Fibroblast of skin of scalp (primary cell): ENCODE measurements around the gene ZNF792.
"Not testable (repeated sequence)": the region's sequence is repeated elsewhere in the genome, so short reads cannot be mapped to it uniquely, and the experiment has no call there.

ENCODE experiments used
- DNase-seq: peaks from one replicate; pipeline ENCODE4 v3.0.0-alpha.2; 2013

Gene ZNF792

DNA sequence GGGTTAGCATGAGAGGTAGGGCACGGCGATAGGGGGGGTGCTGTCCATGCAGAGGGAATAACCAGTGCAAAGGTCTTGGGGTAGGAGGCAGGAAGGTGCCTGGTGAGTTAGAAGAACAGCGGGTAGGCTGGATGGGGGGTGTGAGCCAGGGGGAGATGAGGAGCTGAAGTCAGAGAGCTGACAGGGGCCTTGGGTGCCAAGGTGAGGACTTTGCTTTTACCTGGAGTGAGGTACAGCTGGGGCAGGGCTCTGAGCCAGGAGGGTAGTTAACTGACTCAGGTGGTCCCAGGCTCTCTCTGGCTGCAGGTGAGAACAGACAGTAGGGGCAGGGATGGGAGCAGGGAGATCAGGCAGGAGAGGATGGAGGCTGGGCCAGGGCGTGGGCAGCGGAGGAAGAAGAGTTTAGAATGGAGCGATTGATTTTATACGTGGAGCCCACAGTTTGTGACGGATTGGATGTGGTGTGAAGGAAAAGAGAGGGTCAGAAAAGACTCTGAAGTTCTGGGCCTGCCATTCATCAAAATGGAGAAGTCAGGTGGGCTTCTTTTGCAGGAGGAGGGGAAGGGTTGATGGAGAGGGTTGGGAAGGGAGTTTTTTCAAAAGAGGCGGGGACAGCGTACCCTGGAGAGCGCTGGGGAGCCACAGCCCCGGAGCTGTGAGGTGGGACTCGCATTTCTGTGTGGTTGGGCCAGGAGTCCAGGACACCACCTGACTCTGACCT is 34.9 kb upstream of the ZNF792 start:
- no peak for DNase-seq

DNA sequence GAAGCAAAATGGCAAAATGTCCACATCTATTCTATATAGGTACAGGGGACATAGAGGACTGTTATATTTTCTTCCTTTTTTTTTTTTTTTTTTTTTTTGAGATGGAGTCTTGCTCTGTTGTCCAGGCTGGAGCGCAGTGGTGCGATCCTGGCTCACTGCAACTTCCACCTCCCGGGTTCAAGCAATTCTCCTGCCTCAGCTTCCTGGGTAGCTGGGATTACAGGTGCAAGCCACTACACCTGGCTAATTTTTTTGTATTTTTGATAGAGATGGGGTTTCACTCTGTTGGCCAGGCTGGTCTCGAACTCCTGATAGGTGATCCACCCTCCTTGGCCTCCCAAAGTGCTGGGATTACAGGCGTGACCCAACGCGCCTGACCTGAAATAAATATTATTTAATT is 34.2 kb upstream of the ZNF792 start:
- not testable (repeated sequence) for DNase-seq

DNA sequence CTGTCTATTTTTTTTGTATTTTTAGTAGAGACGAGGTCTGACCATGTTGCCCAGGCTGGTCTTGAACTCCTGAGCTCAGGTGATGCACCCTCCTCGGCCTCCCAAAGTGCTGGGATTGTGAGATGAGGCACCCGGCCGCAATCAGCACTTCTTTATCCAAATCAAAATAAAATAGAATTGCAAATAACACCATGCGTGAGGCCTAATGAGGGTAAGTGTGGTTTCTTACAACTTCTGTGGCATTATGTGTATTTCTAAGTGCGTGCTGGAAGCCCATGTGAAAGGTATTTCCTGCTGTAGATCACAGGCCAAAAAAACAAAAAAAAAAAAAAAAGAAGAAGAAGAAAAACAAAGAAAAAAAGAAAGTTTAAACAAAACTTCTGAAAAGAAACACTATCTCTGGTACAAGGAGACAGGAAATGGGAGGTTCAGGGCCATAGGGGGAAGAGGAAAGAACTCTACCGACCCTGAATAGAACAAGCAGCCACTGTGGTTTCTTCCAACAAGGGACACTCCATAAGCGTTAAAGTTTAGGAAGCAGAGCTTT is 33.1 kb upstream of the ZNF792 start:
- no peak for DNase-seq

DNA sequence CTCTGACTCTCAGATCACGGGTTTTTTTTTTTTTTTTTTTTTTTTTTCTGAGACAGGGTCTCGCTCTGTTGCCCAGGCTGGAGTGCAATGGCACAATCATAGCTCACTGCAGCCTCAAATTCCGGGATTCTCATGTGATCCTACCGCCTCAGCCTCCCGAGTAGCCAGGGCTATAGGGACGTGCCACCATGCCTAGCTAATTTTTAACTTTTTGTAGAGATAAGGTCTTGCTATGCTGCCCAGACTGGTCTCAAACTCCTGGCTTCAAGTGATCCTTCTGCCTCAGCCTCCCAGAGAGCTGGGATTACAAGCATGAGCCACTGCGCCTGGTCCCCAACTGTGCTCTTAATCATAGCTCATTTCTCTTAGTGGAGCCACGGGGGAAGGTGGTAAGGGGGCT is 31.5 kb upstream of the ZNF792 start:
- DNase-seq: no peak

DNA sequence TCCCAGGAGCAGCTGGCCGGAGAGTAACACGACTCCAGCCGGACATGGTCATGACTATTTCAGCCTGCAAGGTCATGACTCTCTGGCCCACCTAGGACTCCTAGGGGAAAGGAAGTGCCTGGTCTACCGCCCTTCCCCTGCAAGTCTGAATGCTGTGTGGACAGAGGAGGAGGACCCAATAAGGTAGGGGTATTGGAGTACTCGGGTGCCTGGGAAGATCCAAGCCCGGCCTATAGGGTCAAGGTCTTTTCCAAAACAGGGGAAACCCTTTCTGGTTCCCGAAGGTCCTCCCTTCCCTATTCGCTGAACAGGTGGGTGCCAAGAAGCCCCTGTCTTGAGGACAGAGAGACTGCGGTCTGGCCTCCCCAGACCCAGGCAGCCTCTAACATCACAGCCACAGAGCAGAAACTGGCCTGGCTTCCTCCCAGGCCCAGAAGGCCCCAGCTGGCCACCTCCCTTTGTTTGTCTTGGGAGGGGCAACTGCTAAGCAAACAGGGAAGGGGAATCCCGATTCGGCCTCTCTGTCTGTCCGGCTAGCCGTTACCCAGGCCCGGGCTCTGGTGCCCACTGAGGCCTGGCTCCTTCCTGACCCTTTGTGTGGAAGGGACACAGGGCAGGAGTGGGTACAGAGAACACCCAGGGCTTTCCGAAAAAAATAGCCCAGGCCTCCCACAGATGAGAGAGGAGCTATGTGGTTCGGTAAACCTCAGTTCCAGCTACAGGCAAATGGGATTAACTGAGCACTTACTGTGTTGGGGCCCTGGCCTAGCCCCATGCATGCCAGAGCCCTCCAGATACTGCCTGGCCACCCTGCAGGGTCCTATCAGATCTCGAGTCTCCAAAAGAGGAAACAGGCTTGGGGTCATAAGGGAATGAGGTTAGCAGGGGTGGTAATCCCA is 30.9 kb upstream of the ZNF792 start:
- DNase-seq: no peak

DNA sequence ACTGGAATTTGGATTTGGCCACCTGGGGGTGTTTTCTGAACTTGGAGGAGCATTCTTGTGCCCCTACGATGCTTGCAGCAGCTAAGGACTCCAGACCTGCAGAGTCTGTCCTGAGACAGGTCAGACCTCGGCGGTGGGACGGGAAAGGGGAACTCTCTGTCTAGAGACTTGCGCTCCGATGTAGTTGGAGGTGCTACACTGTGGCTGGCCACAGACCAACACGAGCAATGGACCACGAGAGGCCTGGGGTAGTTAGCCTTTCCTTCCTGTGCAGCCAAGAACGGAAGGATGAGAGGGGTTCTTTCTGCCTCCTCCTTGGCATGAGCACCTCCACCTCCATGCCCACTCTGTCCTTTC is 30.2 kb upstream of the ZNF792 start:
- no peak for DNase-seq

DNA sequence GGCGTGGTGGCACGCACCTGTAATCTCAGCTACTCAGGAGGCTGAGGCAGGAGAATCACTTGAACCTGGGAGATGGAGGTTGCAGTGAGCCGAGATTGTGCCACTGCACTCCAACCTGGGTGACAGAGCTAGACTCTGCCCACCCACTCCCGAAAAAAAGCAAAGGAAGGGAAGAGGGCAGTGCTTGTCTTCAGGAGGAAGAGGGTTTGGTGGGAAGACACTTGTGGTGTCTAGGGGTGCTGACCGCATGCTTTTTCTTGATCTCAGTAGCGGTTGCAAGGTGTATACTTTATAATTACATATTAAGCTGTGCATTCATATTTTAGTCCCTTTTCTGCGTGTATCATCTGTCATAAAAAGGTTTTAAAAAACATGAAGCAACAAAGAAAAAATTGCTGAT is 28.6 kb upstream of the ZNF792 start:
- DNase-seq: not testable (repeated sequence)

DNA sequence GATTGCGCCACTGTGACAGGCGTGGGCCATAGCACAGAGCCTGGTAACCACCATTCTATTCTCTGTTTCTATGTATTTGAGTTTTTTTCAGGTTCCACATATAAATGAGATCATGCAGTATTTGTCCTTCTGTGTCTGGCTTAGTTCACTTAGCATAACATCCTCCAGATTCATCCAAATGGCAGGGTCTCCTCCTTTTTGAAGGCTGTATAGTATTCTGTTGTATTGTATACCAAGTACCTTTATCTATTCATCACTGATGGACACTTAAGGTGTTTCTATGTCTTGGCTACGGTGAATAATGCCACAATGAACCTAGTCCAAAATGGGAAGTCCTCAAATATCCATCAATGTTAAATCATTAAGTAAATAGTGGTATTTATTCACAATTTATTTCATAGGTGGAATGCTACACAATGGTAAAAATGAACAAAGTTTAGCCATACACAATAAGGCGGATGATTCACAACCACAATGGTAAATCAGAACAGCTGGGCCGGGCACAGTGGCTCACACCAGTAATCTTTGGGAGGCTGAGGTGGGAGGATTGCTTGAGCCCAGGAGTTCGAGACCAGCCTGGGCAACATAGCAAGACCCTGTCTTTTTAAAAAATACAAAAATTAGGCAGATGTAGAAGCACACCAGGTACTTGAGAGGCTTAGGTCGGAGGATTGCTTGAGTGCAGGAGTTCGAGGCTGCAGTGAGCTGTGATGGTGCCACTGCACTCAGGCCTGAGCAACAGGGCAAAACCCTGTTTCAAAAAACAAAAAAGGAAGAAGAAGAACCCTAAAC is 27.7 kb upstream of the ZNF792 start:
- DNase-seq: no peak

DNA sequence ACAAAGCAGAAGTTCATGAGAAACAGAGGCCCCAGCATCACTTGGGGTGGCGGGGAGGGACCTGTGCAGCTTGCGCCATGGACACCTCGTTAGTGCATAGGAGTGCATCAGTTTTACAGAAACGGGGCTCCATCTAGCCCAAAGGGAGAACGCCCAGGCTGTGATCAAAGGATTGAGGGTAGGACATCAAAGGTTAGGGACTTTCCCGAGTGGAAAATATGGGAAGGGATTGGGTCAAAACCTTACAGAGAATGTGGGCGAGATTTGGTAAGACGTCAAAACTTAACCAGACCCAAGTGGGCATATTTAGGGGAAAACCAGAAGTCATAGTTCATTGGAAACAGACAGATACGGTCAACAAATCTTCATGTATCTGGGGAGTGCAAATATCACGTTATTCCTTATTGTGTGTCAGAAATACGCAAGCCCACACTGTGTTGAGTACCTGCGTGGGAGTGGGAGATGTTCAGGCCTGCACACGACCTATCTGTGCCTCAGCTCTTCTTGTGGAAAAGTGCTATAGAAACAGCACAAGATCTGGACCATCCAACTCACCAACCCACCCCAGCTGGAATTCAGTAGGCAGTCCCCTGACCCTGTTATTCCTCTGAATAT is 26.7 kb upstream of the ZNF792 start:
- no peak for DNase-seq

DNA sequence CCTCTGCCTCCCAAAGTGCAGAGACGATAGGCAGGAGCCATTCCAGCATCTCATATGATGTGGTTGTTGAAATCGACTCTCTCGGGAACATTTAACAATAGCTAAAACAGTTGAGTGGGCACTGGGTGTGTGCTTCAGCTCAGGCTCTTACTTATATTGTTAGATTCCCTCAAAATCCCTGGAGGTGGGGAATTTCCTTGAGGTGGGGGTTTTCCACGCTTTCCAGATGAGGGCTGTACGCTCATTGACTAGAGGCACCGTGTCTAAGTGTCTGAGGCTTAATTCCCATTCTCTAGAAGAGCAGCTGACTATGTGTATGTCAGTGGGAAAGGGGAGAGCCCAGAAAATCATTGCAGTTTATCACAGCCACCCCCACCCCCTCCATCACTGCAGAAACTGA is 25.3 kb upstream of the ZNF792 start:
- no peak for DNase-seq

DNA sequence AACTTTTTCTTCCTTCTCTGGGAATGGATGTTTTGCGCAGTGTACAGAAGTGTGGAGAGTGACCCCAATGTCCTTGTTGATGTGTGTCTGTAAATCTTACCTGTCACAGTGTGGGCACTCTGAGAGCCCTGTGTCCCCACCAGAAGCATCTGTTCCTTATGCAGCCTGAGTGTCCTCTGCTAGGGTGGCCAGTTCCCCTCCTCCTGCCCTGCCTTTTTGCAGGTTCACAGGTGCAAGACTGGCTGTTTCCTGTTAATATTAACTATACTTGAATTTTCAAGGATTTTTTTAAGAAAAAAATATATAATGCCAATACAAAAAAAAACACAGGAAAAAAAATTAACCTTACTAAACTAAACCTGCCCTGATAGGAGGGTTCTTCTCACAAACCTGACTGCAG is 24.1 kb upstream of the ZNF792 start:
- DNase-seq: no peak

DNA sequence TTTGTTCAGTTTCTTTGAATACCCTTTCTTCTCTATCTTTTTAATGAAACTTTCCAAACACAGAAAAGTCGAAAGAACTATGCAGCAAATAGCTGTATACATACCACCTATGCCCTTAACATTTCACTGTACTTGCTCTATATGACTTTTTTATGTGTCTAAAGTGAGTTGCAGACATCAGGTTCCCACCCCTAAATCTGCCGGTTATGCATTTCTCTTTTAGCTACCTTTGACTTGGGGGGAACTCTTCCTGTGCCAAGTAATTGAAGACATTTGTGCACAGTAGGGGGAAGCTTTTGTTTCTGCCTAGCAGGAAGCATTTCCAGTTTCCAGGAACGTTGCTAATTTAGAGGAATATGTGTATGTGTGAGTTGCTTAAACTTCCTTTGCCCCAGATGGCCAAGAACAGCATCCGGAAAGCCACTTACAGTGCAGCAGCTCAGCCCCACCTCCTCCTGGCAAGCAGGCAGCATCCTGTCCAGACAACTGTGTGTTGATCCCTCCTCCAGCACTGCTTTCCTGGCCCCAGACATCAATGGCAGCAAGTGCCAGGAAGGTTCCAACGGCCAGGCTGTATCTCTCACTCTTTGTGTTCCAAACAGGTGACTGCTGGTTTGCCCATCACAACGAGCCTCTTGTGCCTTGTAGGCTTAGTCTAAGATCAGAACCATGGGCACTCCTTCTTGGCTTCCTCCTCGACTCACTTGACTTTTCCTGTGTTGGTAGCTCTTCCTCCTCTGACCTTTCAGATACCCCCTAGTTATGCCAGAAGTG is 21.4 kb upstream of the ZNF792 start:
- DNase-seq: peak; percentile 12

DNA sequence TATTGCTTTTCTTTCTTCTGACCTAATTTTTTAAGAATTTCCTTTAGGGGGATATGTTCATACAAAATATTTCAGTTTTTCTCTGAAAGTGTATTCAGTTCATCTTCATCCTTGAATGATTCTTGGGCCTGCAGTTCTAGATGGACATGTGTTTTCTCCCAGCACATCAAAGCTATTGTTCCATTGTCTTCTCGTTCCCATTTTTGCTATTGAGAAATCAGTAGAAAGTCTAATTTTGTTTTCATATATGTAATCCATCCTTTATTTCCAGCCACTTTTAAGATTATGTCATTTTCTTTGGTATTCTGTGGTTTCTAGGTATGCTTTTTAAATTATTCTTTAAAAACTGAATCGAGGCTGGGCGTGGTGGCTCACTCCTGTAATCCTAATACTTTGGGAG is 20.3 kb upstream of the ZNF792 start:
- DNase-seq: no peak

DNA sequence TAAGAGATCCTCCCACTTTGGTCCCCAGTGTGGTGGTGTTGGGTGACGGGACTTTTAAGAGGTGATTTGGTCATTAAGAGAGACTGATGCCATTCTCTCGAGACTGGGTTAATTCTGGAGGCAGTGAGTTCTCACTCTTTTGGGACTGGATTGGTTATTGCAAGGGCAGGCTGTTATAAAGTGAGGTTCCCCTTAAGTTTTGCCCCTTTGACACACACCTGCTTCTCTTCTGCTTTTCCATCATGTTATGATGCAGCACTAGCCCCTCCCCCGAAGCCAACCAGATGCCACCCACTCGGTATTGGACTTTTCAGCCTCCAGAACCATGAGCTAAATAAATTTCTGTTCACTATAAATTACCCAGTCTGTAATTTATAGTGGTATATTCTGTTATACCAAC is 19.8 kb upstream of the ZNF792 start:
- DNase-seq: no peak

DNA sequence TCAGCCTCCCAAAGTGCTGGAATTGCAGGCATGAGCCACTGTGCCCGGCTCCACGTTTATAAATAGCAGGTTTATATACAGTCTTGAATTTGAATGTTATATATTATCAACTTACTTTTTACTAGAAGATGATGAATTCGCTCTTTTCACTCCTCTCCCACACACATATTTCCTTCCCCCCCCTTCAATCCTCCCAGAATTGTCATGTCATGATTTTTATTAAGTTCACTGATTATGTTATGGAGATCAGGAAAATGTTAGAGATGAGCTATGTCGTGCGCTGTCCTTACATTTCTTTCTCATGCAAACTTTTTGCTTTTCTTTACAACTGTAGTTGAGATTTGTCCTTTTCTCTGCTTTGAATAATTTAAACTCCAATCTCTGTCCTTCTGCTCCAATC is 18.2 kb upstream of the ZNF792 start:
- no peak for DNase-seq

DNA sequence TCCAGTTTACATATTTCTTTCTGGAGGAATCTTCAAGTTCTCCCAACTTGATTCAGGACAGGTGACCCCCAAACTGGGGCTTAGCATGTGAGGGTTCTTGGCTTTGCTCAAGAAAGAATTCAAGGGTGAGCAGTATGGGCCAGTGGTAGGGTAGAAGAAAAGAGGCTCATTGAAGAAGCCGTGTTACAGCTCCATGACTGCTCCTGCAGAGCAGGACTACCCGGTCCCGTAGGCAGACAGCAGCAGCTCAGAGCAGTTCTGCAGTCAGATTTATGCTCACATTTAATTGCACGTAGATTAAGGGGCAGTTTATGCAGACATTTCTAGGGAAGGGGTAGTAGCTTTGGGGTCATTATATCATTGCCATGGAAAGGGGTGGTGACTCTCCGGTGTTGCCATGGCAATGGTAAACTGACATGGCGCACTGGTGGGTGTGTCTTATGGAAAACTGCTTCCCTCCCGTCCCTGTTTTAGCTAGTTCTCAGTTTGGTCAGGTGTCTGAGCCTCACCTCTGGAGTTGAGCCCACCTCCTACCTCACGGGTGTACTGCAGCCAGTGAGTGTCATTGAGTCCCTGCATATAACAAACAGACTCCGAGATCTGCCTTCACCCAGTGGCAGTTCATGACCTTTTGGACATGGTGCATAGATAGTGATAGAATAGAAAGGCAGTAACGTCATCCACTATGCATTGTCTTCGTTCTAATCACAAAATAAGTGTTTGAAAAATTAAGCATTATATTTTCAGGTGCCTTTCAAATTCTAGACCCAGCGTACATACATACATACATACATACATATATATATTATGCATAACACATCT is 16.0 kb upstream of the ZNF792 start:
- no peak for DNase-seq

DNA sequence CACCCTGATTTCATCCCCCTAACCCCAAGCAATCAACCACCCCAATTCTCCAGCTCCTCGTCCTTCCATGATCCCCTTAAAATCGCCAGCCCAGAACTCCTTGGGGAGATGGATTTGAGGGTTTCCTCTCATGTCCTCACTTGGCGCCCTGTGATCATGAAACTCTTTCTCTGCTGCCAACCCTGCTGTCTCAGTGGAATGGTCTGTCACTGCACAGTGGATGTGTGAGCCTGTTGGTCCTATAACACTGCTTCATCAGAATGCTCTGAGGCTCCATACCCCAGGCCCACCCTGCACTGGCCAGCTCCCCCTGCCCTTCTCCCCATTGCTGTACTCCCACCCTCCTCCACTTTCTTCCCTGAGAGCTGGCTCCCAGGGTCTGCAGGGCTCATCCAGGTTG is 12.6 kb upstream of the ZNF792 start:
- DNase-seq: no peak

DNA sequence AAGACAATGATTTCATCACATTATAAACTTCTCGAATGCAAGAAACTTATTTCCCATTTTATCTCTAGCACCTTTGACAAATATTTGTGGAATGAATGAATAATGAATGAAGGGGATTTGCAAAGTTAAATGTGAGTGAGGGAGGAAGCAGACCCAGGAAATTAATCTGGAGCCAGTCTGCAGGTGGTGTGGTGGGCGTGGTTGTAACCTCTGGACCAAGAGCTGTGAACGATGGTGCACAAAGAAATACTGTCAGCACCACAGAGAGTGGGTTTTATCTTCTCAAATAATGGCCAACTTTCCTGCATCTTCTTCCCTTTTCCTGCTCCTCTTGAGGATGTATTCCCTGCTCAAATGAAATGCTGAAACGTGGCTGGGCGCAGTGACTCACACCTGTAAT is 11.0 kb upstream of the ZNF792 start:
- no peak for DNase-seq

DNA sequence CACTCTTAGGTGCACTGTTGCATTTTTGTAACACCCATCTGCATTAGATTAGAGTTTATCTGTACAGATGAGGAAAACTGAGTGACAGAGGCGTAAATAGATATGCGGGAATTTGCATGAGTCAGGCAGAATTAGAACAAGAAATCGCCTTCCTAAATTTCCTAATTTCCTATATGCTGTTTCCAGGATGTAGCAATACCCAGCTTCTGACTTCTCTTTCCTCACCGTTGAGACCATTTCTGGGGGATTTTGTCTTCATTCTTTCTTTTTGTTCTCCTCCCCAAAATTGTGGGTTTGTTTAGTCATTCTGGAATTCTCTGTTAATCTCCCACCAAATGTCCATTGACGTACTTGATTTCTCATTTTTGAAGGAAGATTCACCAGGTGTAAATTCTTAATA is 10.6 kb upstream of the ZNF792 start:
- no peak for DNase-seq

DNA sequence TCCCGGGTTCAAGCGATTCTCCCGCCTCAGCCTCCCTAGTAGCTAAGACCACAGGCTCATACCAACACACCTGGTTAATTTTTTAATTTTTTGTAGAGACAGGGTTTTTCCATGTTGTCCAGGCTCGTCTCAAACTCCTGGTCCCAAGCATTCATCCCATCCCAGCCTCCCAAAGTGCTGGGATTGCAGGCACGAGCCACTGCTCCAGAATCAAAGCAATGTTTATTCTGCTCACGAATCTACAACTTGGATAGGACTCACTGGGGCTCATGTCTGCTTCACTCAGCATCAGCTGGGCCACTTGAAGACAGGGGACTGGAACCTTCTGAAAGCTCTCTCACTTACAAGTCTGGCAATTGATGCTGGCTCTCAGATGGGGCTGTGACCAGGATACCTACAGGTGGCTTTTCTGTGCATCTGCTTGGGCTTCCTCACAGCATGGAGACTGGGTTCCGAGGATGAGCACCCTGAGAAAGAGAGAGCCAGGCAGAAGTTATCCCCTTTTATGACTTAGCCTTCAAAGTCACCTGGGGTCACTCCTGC is 8.2 kb upstream of the ZNF792 start:
- DNase-seq: no peak
